GM12878 (cell line): ENCODE measurements around the gene BRD1. TPM values are rescaled to one million over a fixed set of nuclear protein-coding genes. Genes with fewer than 3 reads are reported as not detected.

Experiments used
- ATAC-seq: fragments of 200-7000 bp; cut with Tn5 transposase; 3 replicates; pipeline ENCODE4 v1.9.1; 2020; ENCODE audit warnings: mild to moderate bottlenecking, moderate library complexity
- BruUV-seq: library from RNA; stranded (reverse); fragments of 400-500 nt; replicated peaks from 2 replicates; lab custom pipeline; 2021; lab: Mats Ljungman, UMichigan
- CTCF ChIA-PET: fragments of 300-600 bp; sonication (Branson Sonifier 250); formaldehyde crosslinking; extraction: SDS; loops from one replicate; lab custom pipeline; 2021; ENCODE audit warnings: inconsistent platforms; lab: Yijun Ruan, JAX
- POLR2A ChIA-PET: fragments of 350-600 bp; formaldehyde crosslinking; extraction: SDS; loops from one replicate; lab custom pipeline; 2021; ENCODE audit warnings: inconsistent platforms; lab: Charles Lee
- RAD21 ChIA-PET: fragments of 300-600 bp; sonication (Branson Sonifier 250); formaldehyde crosslinking; loops from one replicate; lab custom pipeline; 2023; ENCODE audit warnings: antibody characterized with exemption; ENCODE audit not compliant: unreplicated experiment; lab: Charles Lee
- SMC1A ChIA-PET: fragments of 300-600 bp; sonication (Branson Sonifier 250); formaldehyde crosslinking; loops from one replicate; lab custom pipeline; 2023; ENCODE audit not compliant: unreplicated experiment, uncharacterized antibody; lab: Charles Lee
- DNase-seq: peaks from one replicate; pipeline ENCODE4 v3.0.0-alpha.2; 2011; ENCODE audit warnings: low read depth, low spot score
- FAIRE-seq: peaks from 3 replicates; lab custom pipeline; 2011; peaks lifted over from hg19 to GRCh38; lab: Jason Lieb, UNC
- H2AFZ ChIP-seq: 2 replicates; pipeline ENCODE4 v1.6.0; 2011; ENCODE audit warnings: low read depth, low read length, control low read depth; ENCODE audit not compliant: control insufficient read depth
- H3K27ac ChIP-seq: 2 replicates; pipeline ENCODE4 v1.5.1; 2011; ENCODE audit warnings: control low read depth; ENCODE audit not compliant: control insufficient read depth, insufficient read depth
- H3K27me3 ChIP-seq, 2 experiments: replicated peaks in 1 of 2; 2 replicates each; pipeline versions ENCODE4 v1.6.0 to v1.6.1; 2011; ENCODE audit warnings: low read length in 1 of 2; ENCODE audit not compliant: control insufficient read depth in 2 of 2, insufficient read depth in 2 of 2
- H3K36me3 ChIP-seq, 2 experiments: 2 replicates each; pipeline ENCODE4 v1.5.1; 2011; ENCODE audit warnings: low read length in 1 of 2; ENCODE audit not compliant: control insufficient read depth in 2 of 2, insufficient read depth in 2 of 2
- H3K4me1 ChIP-seq: 2 replicates; pipeline ENCODE4 v1.6.1; 2011; ENCODE audit warnings: mild to moderate bottlenecking, low read length, moderate library complexity, mixed read lengths; ENCODE audit not compliant: control insufficient read depth, insufficient read depth
- H3K4me2 ChIP-seq: 2 replicates; pipeline ENCODE4 v1.6.0; 2011; ENCODE audit warnings: control low read depth; ENCODE audit not compliant: control insufficient read depth, insufficient read depth
- H3K4me3 ChIP-seq: fragments of 200-600 bp; sonication (generic); 2 replicates; pipeline ENCODE4 v1.5.1; 2016
- H3K79me2 ChIP-seq: 2 replicates; pipeline ENCODE4 v1.6.0; 2011; ENCODE audit warnings: low read length; ENCODE audit not compliant: control insufficient read depth, insufficient read depth
- H3K9ac ChIP-seq: 2 replicates; pipeline ENCODE4 v1.8.0; 2011; ENCODE audit warnings: low read length, control low read depth, mixed read lengths; ENCODE audit not compliant: control insufficient read depth, insufficient read depth
- H3K9me3 ChIP-seq: replicated peaks from 3 replicates; pipeline ENCODE4 v1.5.1; 2011; ENCODE audit warnings: mild to moderate bottlenecking, low read length; ENCODE audit not compliant: control insufficient read depth, insufficient read depth
- H4K20me1 ChIP-seq: 2 replicates; pipeline ENCODE4 v1.6.0; 2011; ENCODE audit not compliant: control insufficient read depth, insufficient read depth
- ATF2 ChIP-seq: IDR thresholded peaks from 2 replicates; pipeline ENCODE4 v1.6.1; 2012; ENCODE audit warnings: low read length, inconsistent platforms
- BRCA1 ChIP-seq: IDR thresholded peaks from 2 replicates; pipeline ENCODE4 v1.6.1; 2011; ENCODE audit warnings: low read depth, low read length, improper control_type of control experiment
- CBX3 ChIP-seq: fragments of 200-600 bp; sonication (generic); IDR thresholded peaks from 2 replicates; pipeline ENCODE4 v1.6.1; 2016; ENCODE audit warnings: low read depth, borderline replicate concordance
- CTCF ChIP-seq, 3 experiments: IDR thresholded peaks in 2 of 3; conservative IDR thresholded peaks in 1 of 3; 2 replicates each; pipeline ENCODE4 v1.5.1; 2011; ENCODE audit warnings: low read depth in 3 of 3, low read length in 3 of 3, mild to moderate bottlenecking in 3 of 3, control low read depth in 2 of 3, moderate library complexity in 2 of 3, inconsistent platforms in 1 of 3, mixed read lengths in 1 of 3; ENCODE audit not compliant: control insufficient read depth in 2 of 3, insufficient read depth in 1 of 3; ENCODE audit errors: extremely low read depth in 1 of 3
- DPF2 ChIP-seq: fragments of 450-650 bp; IDR thresholded peaks from 2 replicates; pipeline ENCODE4 v1.6.1; 2017; ENCODE audit warnings: mild to moderate bottlenecking
- HDAC6 ChIP-seq: fragments of 200-600 bp; sonication (generic); IDR thresholded peaks from one replicate; pipeline ENCODE4 v1.8.0; 2017; ENCODE audit warnings: antibody characterized with exemption; ENCODE audit not compliant: unreplicated experiment
- KDM1A ChIP-seq: fragments of 200-600 bp; sonication (generic); IDR thresholded peaks from 2 replicates; pipeline ENCODE4 v1.6.1; 2016; ENCODE audit warnings: borderline replicate concordance
- KLF5 ChIP-seq: fragments of 450-650 bp; IDR thresholded peaks from 2 replicates; pipeline ENCODE4 v1.6.1; 2014; ENCODE audit warnings: mild to moderate bottlenecking; ENCODE audit not compliant: partially characterized antibody
- NBN ChIP-seq: fragments of 450-650 bp; IDR thresholded peaks from 2 replicates; pipeline ENCODE4 v1.6.1; 2016
- NFXL1 ChIP-seq: fragments of 450-650 bp; IDR thresholded peaks from 2 replicates; pipeline ENCODE4 v1.6.1; 2017; ENCODE audit warnings: antibody characterized with exemption, mild to moderate bottlenecking, borderline replicate concordance
- NR2F1 ChIP-seq: fragments of 450-650 bp; conservative IDR thresholded peaks from 2 replicates; pipeline ENCODE4 v1.6.1; 2017; ENCODE audit warnings: mild to moderate bottlenecking
- RAD21 ChIP-seq: IDR thresholded peaks from 2 replicates; pipeline ENCODE4 v1.6.1; 2011; ENCODE audit warnings: mild to moderate bottlenecking, low read depth, low read length, moderate library complexity; ENCODE audit not compliant: insufficient read depth
- RB1 ChIP-seq: fragments of 450-650 bp; formaldehyde crosslinking; IDR thresholded peaks from 2 replicates; pipeline ENCODE4 v1.6.1; 2017; ENCODE audit warnings: mild to moderate bottlenecking, borderline replicate concordance
- RCOR1 ChIP-seq: conservative IDR thresholded peaks from 2 replicates; pipeline ENCODE4 v1.6.1; 2012; ENCODE audit warnings: low read depth, low read length, improper control_type of control experiment
- RELA ChIP-seq: fragments of 450-650 bp; IDR thresholded peaks from 2 replicates; pipeline ENCODE4 v1.8.0; 2014; ENCODE audit warnings: borderline replicate concordance; ENCODE audit not compliant: partially characterized antibody
- RELB ChIP-seq: fragments of 450-650 bp; IDR thresholded peaks from 2 replicates; pipeline ENCODE4 v1.6.1; 2017; ENCODE audit warnings: low read depth, mild to moderate bottlenecking, moderate library complexity
- SREBF1 ChIP-seq: IDR thresholded peaks from 2 replicates; pipeline ENCODE4 v1.6.1; 2012; ENCODE audit warnings: mild to moderate bottlenecking, low read length
- SRF ChIP-seq, 2 experiments: IDR thresholded peaks; 2 replicates each; pipeline ENCODE4 v1.6.1; 2011; ENCODE audit warnings: low read depth in 2 of 2, low read length in 2 of 2, mild to moderate bottlenecking in 1 of 2, moderate library complexity in 1 of 2
- YY1 ChIP-seq: IDR thresholded peaks from 2 replicates; pipeline ENCODE4 v1.6.1; 2011; ENCODE audit warnings: low read depth, mild to moderate bottlenecking, low read length
- ZZZ3 ChIP-seq: IDR thresholded peaks from 2 replicates; pipeline ENCODE4 v1.6.1; 2011; ENCODE audit warnings: low read depth; ENCODE audit not compliant: control insufficient read depth, insufficient read length
- WGBS: methylation state at CpG from one replicate; pipeline ENCODE4 v1.1.6; 2016; ENCODE audit warnings: low lambda C conversion rate; ENCODE audit not compliant: insufficient replicate concordance, insufficient coverage; ENCODE audit errors: missing lambda C conversion rate; 5-methylcytosine and 5-hydroxymethylcytosine counted together
- in situ Hi-C: fragments of 300-500 bp; cut with MboI; formaldehyde crosslinking; loops from 9 replicates; pipeline ENCODE4 v1.14.3; 2018; ENCODE audit warnings: mixed read lengths
- intact Hi-C: fragments of 100-400 bp; cut with micrococcal nuclease; formaldehyde crosslinking; loops from one replicate; pipeline ENCODE4 v1.14.2; 2022; ENCODE audit not compliant: unreplicated experiment
- polyA plus RNA-seq, 11 experiments: library from polyadenylated mRNA; depleted of rRNA in 4 of 11; unstranded in 6 of 11; stranded (reverse) in 5 of 11; fragments of >200 nt; fragmentation: Nextera tagmentation in 4 of 11; fragmentation: Illumina TruSeq in 1 of 11; extraction: Ambion mirVana in 4 of 11; extraction: Trizol in 1 of 11; gene quantifications; 1 replicate in 1 of 11; 2 replicates in 10 of 11; pipeline versions ENCODE4 v1.2.1 to v1.2.3, GENCODE V29; 2011 to 2016; ENCODE audit warnings: inconsistent platforms in 2 of 11, missing spikeins in 2 of 11, low read depth in 1 of 11
- total RNA-seq, 4 experiments: library from RNA; depleted of rRNA in 3 of 4; stranded (reverse); fragments of >200 nt in 3 of 4; fragmentation: Illumina TruSeq in 1 of 4; extraction: Trizol in 1 of 4; gene quantifications; 2 replicates each; pipeline versions ENCODE4 v1.2.1 to v1.2.3, GENCODE V29; 2013 to 2021

Gene BRD1
- total and polyA plus RNA-seq, 10 of the 15 experiments (the other 5 are each of a cell fraction or from before 2014, with no cell fraction given), result 0.90 to 26.4 (median 7.1) TPM

- ATAC-seq (peak; percentile 93), DNase-seq (peak; percentile 84), FAIRE-seq (peak; percentile 83)
- no peaks in the 10 kb centered on the region for H3K9me3 ChIP-seq
- peak within 1 kb of the TSS; percentile 64 for H3K4me2 ChIP-seq
- BruUV-seq, result TSS peak; percentile 88
- intact Hi-C loops (no loop called here), in situ Hi-C loops (no loop called here)
- peak within 1 kb of the TSS; percentile 90 for H3K27ac ChIP-seq
- H4K20me1 ChIP-seq, result no peaks in the 10 kb centered on the region; the same call in 1 of the 2 replicates
- RAD21 ChIA-PET, result no interaction called here
- H3K9ac ChIP-seq, result peak within 1 kb of the TSS; percentile 92
- peaks cover 4% of the 10 kb centered on the region; the same call in 1 of the 2 replicates for H3K4me1 ChIP-seq
- peak within 1 kb of the TSS; percentile 97 for H3K4me3 ChIP-seq
- peaks cover 36% of the 10 kb centered on the region for H3K79me2 ChIP-seq
- SMC1A ChIA-PET, result no interaction called here
- POLR2A ChIA-PET, result interaction anchor here (1.1 kb wide), 1 partner anchor 24 kb away, joined by 3 read pairs; no protein-coding TSS in a partner anchor
- peak within 1 kb of the TSS; percentile 81 for H2AFZ ChIP-seq
- peaks cover 0 to 2% of the 10 kb centered on the region in 2 experiments; a peak in 2 of 4 replicates for H3K36me3 ChIP-seq
- WGBS, result under 1% methylated on average over 87 of the region's 127 CpGs
- CTCF ChIA-PET, result no interaction called here
- H3K27me3 ChIP-seq, result peaks cover 5 to 7% of the 10 kb centered on the region in 2 experiments
- TF ChIP-seq RB1 (peak; percentile 90), NR2F1 (peak; percentile 90), RAD21 (no peak), CTCF (IDR thresholded peaks at IDR 0.05 in 2 of 3, conservative IDR thresholded peaks at IDR 0.05 in 1 of 3; ENCODE audit: control insufficient read depth in 2 of 3, extremely low read depth in 1 of 3, insufficient read depth in 1 of 3, low read depth in 3 of 3, low read length in 3 of 3) (no peak), CBX3 (no peak), ATF2 (no peak), SREBF1 (no peak), BRCA1 (no peak), KDM1A (no peak), RCOR1 (no peak), NBN (no peak), DPF2 (peak; percentile 93), RELB (peak; percentile 28; the same call in 1 of the 2 replicates), RELA (no peak), HDAC6 (no peak), KLF5 (peak; percentile 23), NFXL1 (no peak), SRF (IDR thresholded peaks at IDR 0.05; ENCODE audit: low read depth in 2 of 2, low read length in 2 of 2) (no peak; a peak in 1 of 4 replicates), YY1 (no peak), ZZZ3 (no peak)
These were observed 25.5 kb upstream of the BRD1 start, which contains the start of gene ZBED4 for GRCh38 chr22:49852898-49853894. Gene ZBED4, plus strand, starts transcription at chr22:49853844. Its CDS starts 29,819 bp downstream, at chr22:49883663.
